ENCODE results near the gene THSD7B.

THSD7B gene

DNA sequence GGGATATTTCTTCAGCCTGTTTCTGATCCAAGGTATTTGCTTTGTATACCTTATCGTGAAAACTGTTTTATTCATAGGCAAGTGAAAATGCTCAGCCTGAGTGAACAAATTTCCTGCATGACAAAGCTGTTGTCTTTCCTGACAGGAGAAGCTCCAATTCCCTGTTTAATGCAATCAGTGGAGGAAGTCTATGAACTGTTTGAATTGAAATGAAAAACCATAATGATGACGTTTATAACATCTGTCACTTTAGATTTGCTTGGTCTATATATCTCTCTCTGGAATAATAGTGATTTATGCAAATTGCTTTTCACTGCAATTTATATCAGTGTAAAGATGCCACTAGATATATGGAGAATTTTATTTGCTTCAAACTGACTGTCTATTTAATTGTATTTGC lies 959.6 kb downstream of the THSD7B start:
- TF ChIP-seq, protein P1, sequence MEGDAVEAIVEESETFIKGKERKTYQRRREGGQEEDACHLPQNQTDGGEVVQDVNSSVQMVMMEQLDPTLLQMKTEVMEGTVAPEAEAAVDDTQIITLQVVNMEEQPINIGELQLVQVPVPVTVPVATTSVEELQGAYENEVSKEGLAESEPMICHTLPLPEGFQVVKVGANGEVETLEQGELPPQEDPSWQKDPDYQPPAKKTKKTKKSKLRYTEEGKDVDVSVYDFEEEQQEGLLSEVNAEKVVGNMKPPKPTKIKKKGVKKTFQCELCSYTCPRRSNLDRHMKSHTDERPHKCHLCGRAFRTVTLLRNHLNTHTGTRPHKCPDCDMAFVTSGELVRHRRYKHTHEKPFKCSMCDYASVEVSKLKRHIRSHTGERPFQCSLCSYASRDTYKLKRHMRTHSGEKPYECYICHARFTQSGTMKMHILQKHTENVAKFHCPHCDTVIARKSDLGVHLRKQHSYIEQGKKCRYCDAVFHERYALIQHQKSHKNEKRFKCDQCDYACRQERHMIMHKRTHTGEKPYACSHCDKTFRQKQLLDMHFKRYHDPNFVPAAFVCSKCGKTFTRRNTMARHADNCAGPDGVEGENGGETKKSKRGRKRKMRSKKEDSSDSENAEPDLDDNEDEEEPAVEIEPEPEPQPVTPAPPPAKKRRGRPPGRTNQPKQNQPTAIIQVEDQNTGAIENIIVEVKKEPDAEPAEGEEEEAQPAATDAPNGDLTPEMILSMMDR (IDR thresholded peaks at IDR 0.05; ENCODE audit: borderline replicate concordance, control extremely low read depth, extremely low read depth, insufficient read depth, missing control alignments): no peak
- DNase-seq (ENCODE audit: low spot score): no peak
- in situ Hi-C loops (cut with MboI; ENCODE audit: low sequenced_read_pairs, unreplicated experiment): no loop called here

All from GM13976 (cell line).